ENCODE data around the gene DENND6B.

DENND6B gene

DNA sequence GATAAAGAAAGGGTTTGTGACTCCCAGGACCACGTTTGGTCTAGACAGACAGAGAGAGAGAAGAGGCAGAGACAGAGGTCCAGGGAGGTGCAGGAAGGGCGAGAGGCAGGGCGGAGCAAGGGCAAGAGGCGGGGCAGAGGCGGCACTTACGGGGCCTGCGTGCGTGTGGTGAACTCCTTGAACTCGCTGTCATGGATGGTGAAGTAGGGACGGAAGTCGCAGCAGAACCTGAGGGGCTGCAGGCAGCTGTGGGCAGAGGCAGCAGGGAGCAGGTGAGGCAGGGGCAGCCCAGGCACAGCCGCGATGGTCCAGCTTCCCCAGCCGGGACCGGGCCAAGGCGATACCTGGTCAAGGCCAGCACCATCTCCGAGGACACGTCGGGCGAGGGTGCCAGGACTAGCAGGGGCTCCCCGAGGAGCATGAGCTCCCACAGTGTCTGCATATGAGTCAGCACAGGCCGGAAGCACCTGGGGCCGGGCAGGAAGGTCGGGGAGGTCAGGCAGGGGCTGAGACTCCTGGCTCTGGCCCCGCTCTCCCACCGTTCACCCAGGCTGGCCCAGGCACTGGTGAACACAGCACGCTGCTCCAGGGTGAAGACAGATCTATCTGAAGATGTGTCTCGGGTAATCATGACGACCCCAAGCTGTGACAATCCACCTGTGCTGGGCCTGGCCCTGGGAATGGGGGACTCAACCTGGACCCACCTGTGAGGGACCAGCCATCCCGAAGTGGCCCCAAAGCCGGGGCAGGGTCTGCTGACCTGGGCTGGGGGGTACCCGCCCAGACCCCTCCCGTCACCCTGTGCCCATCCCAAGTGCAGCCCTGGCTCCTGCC, 12.1 kb downstream of the DENND6B start:
- no peak for DNase-seq (ENCODE audit: low read depth)
- TF ChIP-seq, protein P1, sequence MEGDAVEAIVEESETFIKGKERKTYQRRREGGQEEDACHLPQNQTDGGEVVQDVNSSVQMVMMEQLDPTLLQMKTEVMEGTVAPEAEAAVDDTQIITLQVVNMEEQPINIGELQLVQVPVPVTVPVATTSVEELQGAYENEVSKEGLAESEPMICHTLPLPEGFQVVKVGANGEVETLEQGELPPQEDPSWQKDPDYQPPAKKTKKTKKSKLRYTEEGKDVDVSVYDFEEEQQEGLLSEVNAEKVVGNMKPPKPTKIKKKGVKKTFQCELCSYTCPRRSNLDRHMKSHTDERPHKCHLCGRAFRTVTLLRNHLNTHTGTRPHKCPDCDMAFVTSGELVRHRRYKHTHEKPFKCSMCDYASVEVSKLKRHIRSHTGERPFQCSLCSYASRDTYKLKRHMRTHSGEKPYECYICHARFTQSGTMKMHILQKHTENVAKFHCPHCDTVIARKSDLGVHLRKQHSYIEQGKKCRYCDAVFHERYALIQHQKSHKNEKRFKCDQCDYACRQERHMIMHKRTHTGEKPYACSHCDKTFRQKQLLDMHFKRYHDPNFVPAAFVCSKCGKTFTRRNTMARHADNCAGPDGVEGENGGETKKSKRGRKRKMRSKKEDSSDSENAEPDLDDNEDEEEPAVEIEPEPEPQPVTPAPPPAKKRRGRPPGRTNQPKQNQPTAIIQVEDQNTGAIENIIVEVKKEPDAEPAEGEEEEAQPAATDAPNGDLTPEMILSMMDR (IDR thresholded peaks at IDR 0.05; ENCODE audit: control insufficient read depth, insufficient read depth, low read depth, low read length, missing control alignments), result no peak
- no peak overlapping the region for H3K4me3 ChIP-seq (ENCODE audit: control insufficient read depth, low read depth, low read length)

DNA sequence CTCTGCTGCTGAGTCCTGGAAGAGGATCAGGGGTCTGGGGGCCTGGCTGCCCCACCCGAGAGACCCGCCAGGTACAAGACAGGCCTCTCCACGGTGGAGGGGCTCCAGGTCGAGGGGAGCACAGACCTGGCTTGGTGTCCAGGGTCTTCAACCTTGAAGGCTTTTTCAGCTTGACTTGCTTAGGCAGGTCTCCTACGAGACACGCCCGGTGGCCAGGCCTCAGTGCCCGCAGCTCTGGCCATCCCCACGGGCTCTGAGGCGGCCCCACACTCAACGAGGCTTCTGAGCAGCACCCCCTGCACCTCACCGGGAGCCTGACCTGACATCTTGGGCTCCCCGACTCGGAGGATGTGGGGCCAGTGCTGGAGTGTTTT, 12.7 kb downstream of the DENND6B start:
- H3K4me3 ChIP-seq (ENCODE audit: control insufficient read depth, low read depth, low read length), result no peak overlapping the region
- TF ChIP-seq, protein P1 (IDR thresholded peaks at IDR 0.05; ENCODE audit: control insufficient read depth, insufficient read depth, low read depth, low read length, missing control alignments), result no peak
- no peak for DNase-seq (ENCODE audit: low read depth)

DNA sequence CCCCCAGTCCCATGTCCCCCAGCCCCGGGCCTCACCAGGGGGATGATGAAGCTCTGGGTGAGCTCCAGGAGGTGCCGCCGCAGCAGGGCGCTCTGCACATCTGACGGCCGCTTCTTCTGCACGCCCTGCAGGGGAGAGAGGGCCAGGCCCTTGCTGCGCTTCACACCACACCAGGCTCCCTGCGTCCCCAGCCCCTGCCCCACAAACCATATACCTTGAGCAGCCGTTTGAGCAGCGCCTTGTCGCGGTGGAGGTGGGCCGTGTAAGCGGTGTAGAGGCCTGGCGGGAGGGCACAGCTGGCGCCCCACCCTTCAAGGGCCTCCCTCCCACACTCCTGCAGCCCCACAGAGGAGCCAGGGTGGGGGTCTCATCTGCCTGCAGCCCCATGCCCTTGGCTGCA, 13.2 kb downstream of the DENND6B start:
- TF ChIP-seq, protein P1 (IDR thresholded peaks at IDR 0.05; ENCODE audit: control insufficient read depth, insufficient read depth, low read depth, low read length, missing control alignments), result no peak
- DNase-seq (ENCODE audit: low read depth), result no peak
- H3K4me3 ChIP-seq (ENCODE audit: control insufficient read depth, low read depth, low read length), result no peak overlapping the region

DNA sequence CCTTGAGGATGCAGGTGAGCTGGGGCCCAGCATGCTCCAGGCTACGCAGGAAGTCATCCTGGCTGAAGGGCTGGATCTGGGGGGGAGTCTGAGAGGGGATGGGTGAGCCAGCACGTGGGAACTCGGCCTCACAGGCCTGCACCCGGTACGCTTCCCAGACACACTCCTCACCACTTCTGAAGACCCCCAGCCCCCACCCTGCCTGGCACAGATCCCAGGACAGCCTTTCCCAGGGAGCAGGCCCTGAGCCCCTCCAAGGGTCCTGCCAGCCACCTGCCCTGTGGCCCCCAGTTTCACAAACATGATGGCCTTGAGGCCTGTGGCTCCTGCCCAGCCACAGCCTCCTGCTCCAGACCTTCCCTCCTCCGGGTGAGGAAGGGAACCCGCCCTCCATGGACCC, 13.8 kb downstream of the DENND6B start:
- DNase-seq (ENCODE audit: low read depth), result no peak
- TF ChIP-seq, protein P1 (IDR thresholded peaks at IDR 0.05; ENCODE audit: control insufficient read depth, insufficient read depth, low read depth, low read length, missing control alignments), result no peak
- no peak overlapping the region for H3K4me3 ChIP-seq (ENCODE audit: control insufficient read depth, low read depth, low read length)

DNA sequence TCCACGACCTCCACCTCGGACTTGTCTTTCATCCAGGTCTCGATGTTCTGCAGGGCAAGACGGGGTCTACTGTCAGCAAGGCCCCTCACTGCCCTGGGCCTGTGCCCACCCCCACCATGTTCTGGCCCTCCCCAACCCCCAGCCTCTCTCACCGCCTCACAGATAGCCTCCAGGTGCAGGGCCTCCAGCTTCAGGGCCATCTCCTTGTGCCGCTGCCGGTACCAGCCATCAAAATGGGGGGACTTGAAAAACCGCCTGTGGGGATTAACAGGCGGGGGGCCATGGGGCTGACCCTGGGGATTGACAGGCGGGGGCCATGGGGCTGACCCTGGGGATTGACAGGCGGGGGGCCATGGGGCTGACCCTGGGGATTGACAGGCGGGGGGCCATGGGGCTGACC, 14.4 kb downstream of the DENND6B start:
- H3K4me3 ChIP-seq (ENCODE audit: control insufficient read depth, low read depth, low read length), result no peak overlapping the region
- no peak for DNase-seq (ENCODE audit: low read depth)
- TF ChIP-seq, protein P1 (IDR thresholded peaks at IDR 0.05; ENCODE audit: control insufficient read depth, insufficient read depth, low read depth, low read length, missing control alignments), result no peak

DNA sequence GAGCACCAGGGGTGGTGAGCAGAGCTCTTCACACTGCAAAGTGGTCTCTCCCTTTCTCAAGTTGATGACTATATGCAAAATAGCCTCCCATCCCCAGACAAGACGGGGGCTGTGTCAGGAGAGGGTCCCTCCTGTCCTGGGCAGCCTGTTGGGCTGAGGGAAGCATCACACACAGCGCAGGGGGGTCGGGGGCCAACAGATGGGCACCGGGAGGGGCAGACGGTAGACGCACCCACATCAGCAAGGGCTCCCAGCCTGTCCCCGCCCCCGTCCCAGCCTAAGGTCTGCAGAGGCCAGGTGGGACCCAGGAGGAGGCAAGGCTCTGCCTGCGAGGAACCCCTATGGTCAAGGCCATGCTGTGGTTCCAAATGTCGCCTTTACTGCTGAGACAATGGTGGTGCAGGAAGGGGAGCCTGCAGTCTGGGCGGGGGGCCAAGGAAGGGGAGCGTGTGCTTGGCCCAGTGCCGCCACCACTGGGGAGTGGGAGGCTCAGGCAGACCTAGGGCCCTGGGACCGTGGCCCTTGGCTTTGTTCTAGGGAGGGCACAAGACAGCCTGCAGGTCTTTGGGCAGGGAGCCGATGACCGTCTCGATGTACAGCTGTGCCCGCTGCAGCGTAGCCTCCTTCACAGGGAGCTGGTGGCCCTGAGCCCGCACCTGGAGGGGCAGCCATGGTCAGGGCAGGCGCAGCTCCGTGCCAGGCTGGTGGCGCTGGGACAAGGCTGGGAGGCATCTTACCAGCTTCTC, 15.0 kb downstream of the DENND6B start:
- TF ChIP-seq, protein P1 (IDR thresholded peaks at IDR 0.05; ENCODE audit: control insufficient read depth, insufficient read depth, low read depth, low read length, missing control alignments), result no peak
- DNase-seq (ENCODE audit: low read depth), result no peak
- no peak overlapping the region for H3K4me3 ChIP-seq (ENCODE audit: control insufficient read depth, low read depth, low read length)
